GM19043 (cell line): ENCODE results near the gene SYNE2.
"Not testable (repeated sequence)": the region's sequence is repeated elsewhere in the genome, so short reads cannot be mapped to it uniquely, and the experiment has no call there.

Source experiments
- ATAC-seq: cut with Tn5 transposase; IDR thresholded peaks from one replicate; pipeline ENCODE4 v1.9.1; 2021; ENCODE audit warnings: low read depth; ENCODE audit not compliant: unreplicated experiment

SYNE2 gene

GRCh38 chr14:64114796-64115195, 262.0 kb downstream of the SYNE2 start:
- ATAC-seq, result no peak

GRCh38 chr14:64115401-64115800, 262.6 kb downstream of the SYNE2 start:
- ATAC-seq, result no peak

- ATAC-seq, result no peak
These were observed 265.0 kb downstream of the SYNE2 start for GRCh38 chr14:64117671-64118402.

GRCh38 chr14:64118403-64118742, 265.6 kb downstream of the SYNE2 start:
- ATAC-seq, result not testable (repeated sequence)

GRCh38 chr14:64118892-64119291, 266.1 kb downstream of the SYNE2 start:
- no peak for ATAC-seq

- no peak for ATAC-seq
These were observed 266.7 kb downstream of the SYNE2 start for GRCh38 chr14:64119500-64119899.

GRCh38 chr14:64119980-64120379, 267.2 kb downstream of the SYNE2 start:
- no peak for ATAC-seq

GRCh38 chr14:64123241-64123822, 270.5 kb downstream of the SYNE2 start:
- ATAC-seq, result no peak

GRCh38 chr14:64125270-64125669, 272.5 kb downstream of the SYNE2 start:
- no peak for ATAC-seq

GRCh38 chr14:64126548-64126947, 273.7 kb downstream of the SYNE2 start:
- no peak for ATAC-seq

GRCh38 chr14:64137657-64138290, 285.0 kb downstream of the SYNE2 start:
- no peak for ATAC-seq

GRCh38 chr14:64147126-64147790, 294.5 kb downstream of the SYNE2 start:
- no peak for ATAC-seq

- ATAC-seq, result no peak
These were observed 297.1 kb downstream of the SYNE2 start for GRCh38 chr14:64149921-64150320.

GRCh38 chr14:64158608-64159007, 305.8 kb downstream of the SYNE2 start:
- no peak for ATAC-seq

- ATAC-seq, result no peak
These were observed 306.8 kb downstream of the SYNE2 start for GRCh38 chr14:64159588-64159987.

GRCh38 chr14:64170181-64170580, 317.4 kb downstream of the SYNE2 start:
- peak; percentile 55 for ATAC-seq

GRCh38 chr14:64174922-64175782, 322.3 kb downstream of the SYNE2 start:
- ATAC-seq, result no peak

- no peak for ATAC-seq
These were observed 323.5 kb downstream of the SYNE2 start for GRCh38 chr14:64176330-64176729.

- no peak for ATAC-seq
These were observed 326.0 kb downstream of the SYNE2 start for GRCh38 chr14:64178814-64179213.

- ATAC-seq, result not testable (repeated sequence)
These were observed 330.1 kb downstream of the SYNE2 start for GRCh38 chr14:64182908-64183307.
